ENCODE measurements around the gene JAG2.
"Not testable (repeated sequence)": the region's sequence is repeated elsewhere in the genome, so short reads cannot be mapped to it uniquely, and the experiment has no call there.

The JAG2 gene

GRCh38 chr14:105137481-105138020, 31.0 kb downstream of the JAG2 start:
- no peak for DNase-seq

GRCh38 chr14:105136401-105137322, 31.9 kb downstream of the JAG2 start:
- DNase-seq: no peak

- DNase-seq: no peak
Measured at GRCh38 chr14:105135700-105136395, 32.7 kb downstream of the JAG2 start.

- DNase-seq: no peak
Measured at GRCh38 chr14:105132921-105133654, 35.5 kb downstream of the JAG2 start.

- no peak for DNase-seq
Measured at GRCh38 chr14:105131241-105131640, 37.3 kb downstream of the JAG2 start.

GRCh38 chr14:105128059-105128458, 40.5 kb downstream of the JAG2 start:
- DNase-seq: no peak

- DNase-seq: no peak
Measured at GRCh38 chr14:105126981-105127329, 41.6 kb downstream of the JAG2 start.

- no peak for DNase-seq
Measured at GRCh38 chr14:105126126-105126980, 42.2 kb downstream of the JAG2 start.

GRCh38 chr14:105124823-105125222, 43.8 kb downstream of the JAG2 start:
- no peak for DNase-seq

- no peak for DNase-seq
Measured at GRCh38 chr14:105123981-105124765, 44.4 kb downstream of the JAG2 start.

GRCh38 chr14:105123064-105123665, 45.4 kb downstream of the JAG2 start:
- DNase-seq: no peak

GRCh38 chr14:105120056-105120455, 48.5 kb downstream of the JAG2 start:
- DNase-seq: no peak

GRCh38 chr14:105119408-105120025, 49.1 kb downstream of the JAG2 start:
- no peak for DNase-seq

GRCh38 chr14:105118646-105119407, 49.7 kb downstream of the JAG2 start:
- no peak for DNase-seq

- no peak for DNase-seq
Measured at GRCh38 chr14:105117710-105118385, 50.7 kb downstream of the JAG2 start.

GRCh38 chr14:105117257-105117646, 51.3 kb downstream of the JAG2 start:
- DNase-seq: no peak

- DNase-seq: no peak
Measured at GRCh38 chr14:105116451-105117256, 51.9 kb downstream of the JAG2 start.

- not testable (repeated sequence) for DNase-seq
Measured at GRCh38 chr14:105109243-105109642, 59.3 kb downstream of the JAG2 start.
